HCT116 (cell line): Measurements from ENCODE around the gene CFAP46. TPM values are rescaled to one million over a fixed set of nuclear protein-coding genes. Genes with fewer than 3 reads are reported as not detected.

ENCODE experiments used
- ATAC-seq: fragments of 200-7000 bp; cut with Tn5 transposase; 2 replicates; pipeline ENCODE4 v1.9.1; 2020; ENCODE audit warnings: mild to moderate bottlenecking, moderate library complexity
- BruUV-seq: library from RNA; stranded (reverse); fragments of 400-500 nt; replicated peaks from 2 replicates; lab custom pipeline; 2021; lab: Mats Ljungman, UMichigan
- CTCF ChIA-PET: fragments of 300-600 bp; sonication (Branson Sonifier 250); formaldehyde crosslinking; loops from one replicate; lab custom pipeline; 2021; ENCODE audit warnings: antibody characterized with exemption; lab: Charles Lee
- POLR2A ChIA-PET: fragments of 300-600, 350-600 bp; sonication (Branson Sonifier 250); formaldehyde crosslinking; loops from one replicate; lab custom pipeline; 2021; ENCODE audit warnings: antibody characterized with exemption; lab: Charles Lee
- RAD21 ChIA-PET, 2 experiments: fragments of 300-600 bp; sonication (Branson Sonifier 250); formaldehyde crosslinking; loops; one replicate each; lab custom pipeline; 2023; ENCODE audit warnings: low total read pairs in 2 of 2; ENCODE audit not compliant: uncharacterized antibody in 2 of 2, unreplicated experiment in 2 of 2, low non-redundant PET in 1 of 2; lab: Charles Lee
- DNase-seq: peaks from one replicate; pipeline ENCODE4 v3.0.0-alpha.2; 2010; ENCODE audit warnings: low read depth, low spot score
- H2AFZ ChIP-seq: fragments of 200-600 bp; shearing (Covaris generic), sonication (generic); 2 replicates; pipeline ENCODE4 v1.6.1; 2017; ENCODE audit warnings: low read depth, mixed run types, mixed read lengths, antibody characterized with exemption, low read length; ENCODE audit not compliant: poor library complexity, severe bottlenecking
- H3K27ac ChIP-seq: 2 replicates; pipeline ENCODE4 v1.5.1; 2012; ENCODE audit warnings: low read depth, low read length
- H3K27me3 ChIP-seq: fragments of 200-600 bp; sonication (generic); 2 replicates; pipeline ENCODE4 v1.6.1; 2016; ENCODE audit warnings: mixed run types, low read length, mixed read lengths; ENCODE audit not compliant: insufficient read depth
- H3K36me3 ChIP-seq, 2 experiments: fragments of 200-500 bp in 1 of 2; fragments of 200-600 bp in 1 of 2; sonication (Bioruptor generic) in 1 of 2; sonication (generic) in 1 of 2; 2 replicates each; pipeline versions ENCODE4 v1.5.1 to v1.6.1; 2014 to 2016; ENCODE audit warnings: low read length in 2 of 2, inconsistent platforms in 1 of 2, mixed read lengths in 1 of 2, mixed run types in 1 of 2; ENCODE audit not compliant: insufficient read depth in 2 of 2, control insufficient read depth in 1 of 2
- H3K4me1 ChIP-seq, 2 experiments: fragments of 200-600 bp in 1 of 2; sonication (generic) in 1 of 2; 2 replicates each; pipeline versions ENCODE4 v1.5.1 to v1.6.1; 2012 to 2017; ENCODE audit warnings: low read length in 2 of 2, inconsistent platforms in 1 of 2, mild to moderate bottlenecking in 1 of 2, mixed read lengths in 1 of 2, mixed run types in 1 of 2, moderate library complexity in 1 of 2; ENCODE audit not compliant: insufficient read depth in 2 of 2, control insufficient read depth in 1 of 2
- H3K4me2 ChIP-seq: fragments of 200-600 bp; sonication (generic); 2 replicates; pipeline ENCODE4 v1.6.1; 2017; ENCODE audit warnings: mixed run types, low read length, mixed read lengths
- H3K4me3 ChIP-seq, 2 experiments: fragments of 200-600 bp in 1 of 2; sonication (generic) in 1 of 2; replicated peaks in 1 of 2; 2 replicates each; pipeline ENCODE4 v1.5.1; 2011 to 2016; ENCODE audit warnings: low read length in 2 of 2, control low read depth in 1 of 2, low read depth in 1 of 2, mild to moderate bottlenecking in 1 of 2, mixed read lengths in 1 of 2, mixed run types in 1 of 2
- H3K79me2 ChIP-seq: fragments of 200-600 bp; sonication (generic); 2 replicates; pipeline ENCODE4 v1.6.1; 2017; ENCODE audit warnings: mild to moderate bottlenecking, mixed run types, low read length, moderate library complexity, mixed read lengths; ENCODE audit not compliant: insufficient read depth
- H3K9ac ChIP-seq: fragments of 200-600 bp; sonication (generic); 2 replicates; pipeline ENCODE4 v1.6.1; 2016; ENCODE audit warnings: low read length, mixed read lengths
- H3K9me2 ChIP-seq: fragments of 200-600 bp; sonication (generic), shearing (Covaris generic); 2 replicates; pipeline ENCODE4 v1.6.1; 2017; ENCODE audit warnings: mixed run types, mild to moderate bottlenecking, moderate library complexity; ENCODE audit not compliant: insufficient read depth
- H3K9me3 ChIP-seq, 2 experiments: fragments of 200-500 bp in 1 of 2; fragments of 200-600 bp in 1 of 2; sonication (Bioruptor generic) in 1 of 2; sonication (generic) in 1 of 2; 2 replicates each; pipeline ENCODE4 v1.6.1; 2014 to 2017; ENCODE audit warnings: low read length in 2 of 2, mixed read lengths in 2 of 2, inconsistent platforms in 1 of 2, low read depth in 1 of 2, mild to moderate bottlenecking in 1 of 2, mixed run types in 1 of 2, moderate library complexity in 1 of 2; ENCODE audit not compliant: control insufficient read depth in 1 of 2, insufficient read depth in 1 of 2
- H4K20me1 ChIP-seq: fragments of 200-600 bp; sonication (generic), shearing (Covaris generic); 2 replicates; pipeline ENCODE4 v1.6.1; 2017; ENCODE audit warnings: mixed run types, mild to moderate bottlenecking, moderate library complexity; ENCODE audit not compliant: insufficient read depth
- CBX3 ChIP-seq: IDR thresholded peaks from 2 replicates; pipeline ENCODE4 v1.6.1; 2012; ENCODE audit warnings: low read depth
- EGR1 ChIP-seq: IDR thresholded peaks from 2 replicates; pipeline ENCODE4 v1.6.1; 2012; ENCODE audit warnings: low read depth
- ELF1 ChIP-seq: IDR thresholded peaks from 2 replicates; pipeline ENCODE4 v1.6.1; 2012; ENCODE audit warnings: low read depth, borderline replicate concordance
- JUND ChIP-seq: IDR thresholded peaks from 2 replicates; pipeline ENCODE4 v1.6.1; 2012
- POLR2A ChIP-seq: IDR thresholded peaks from 2 replicates; pipeline ENCODE4 v1.7.0; 2011; ENCODE audit warnings: borderline replicate concordance; ENCODE audit not compliant: insufficient read depth, insufficient read length; ENCODE audit errors: extremely low read depth
- POLR2AphosphoS5 ChIP-seq: IDR thresholded peaks from 2 replicates; pipeline ENCODE4 v1.6.1; 2011; ENCODE audit warnings: mild to moderate bottlenecking, low read depth, low read length, moderate library complexity
- RAD21 ChIP-seq: IDR thresholded peaks from 2 replicates; pipeline ENCODE4 v1.6.1; 2012; ENCODE audit warnings: low read depth, mild to moderate bottlenecking
- SIN3A ChIP-seq: IDR thresholded peaks from 2 replicates; pipeline ENCODE4 v1.6.1; 2012; ENCODE audit warnings: low read depth
- SRF ChIP-seq: IDR thresholded peaks from 2 replicates; pipeline ENCODE4 v1.6.1; 2012; ENCODE audit warnings: low read depth
- TCF7L2 ChIP-seq: IDR thresholded peaks from 2 replicates; pipeline ENCODE4 v1.7.0; 2011; ENCODE audit warnings: borderline replicate concordance, inconsistent platforms; ENCODE audit not compliant: insufficient read depth, insufficient read length; ENCODE audit errors: extremely low read depth
- ZFX ChIP-seq: fragments of 450-650 bp; IDR thresholded peaks from 2 replicates; pipeline ENCODE4 v1.6.1; 2017
- ZNF274 ChIP-seq: fragments of 200-500 bp; sonication (Bioruptor generic); IDR thresholded peaks from 2 replicates; pipeline ENCODE4 v1.6.1; 2014; ENCODE audit warnings: mild to moderate bottlenecking, low read depth, low read length, inconsistent platforms
- intact Hi-C: fragments of 100-400 bp; cut with micrococcal nuclease; formaldehyde crosslinking; loops from 2 replicates; pipeline ENCODE4 v1.10.0; 2022
- total RNA-seq: library from RNA; stranded (reverse); gene quantifications from one replicate; pipeline ENCODE4 v1.2.1, GENCODE V29; 2021; ENCODE audit not compliant: unreplicated experiment
- TF ChIP-seq, protein P1 (sequence below): IDR thresholded peaks from 2 replicates; pipeline ENCODE4 v1.6.1; 2012
- TF ChIP-seq, protein P2 (sequence below): IDR thresholded peaks from 2 replicates; pipeline ENCODE4 v1.6.1; 2012; ENCODE audit warnings: low read depth
- TF ChIP-seq, protein P3 (sequence below), 3 experiments: fragments of 200-600 bp in 1 of 3; sonication (generic) in 1 of 3; IDR thresholded peaks in 2 of 3; conservative IDR thresholded peaks in 1 of 3; 2 replicates each; pipeline ENCODE4 v1.5.1; 2012 to 2017; ENCODE audit warnings: low read depth in 2 of 3, low read length in 2 of 3, antibody characterized with exemption in 1 of 3, borderline replicate concordance in 1 of 3, control low read depth in 1 of 3, mild to moderate bottlenecking in 1 of 3, mixed read lengths in 1 of 3, mixed run types in 1 of 3, moderate library complexity in 1 of 3; ENCODE audit not compliant: insufficient read depth in 1 of 3

Gene CFAP46
- total RNA-seq, 1 experiment from 2014 or later, result 1.4 TPM

DNA sequence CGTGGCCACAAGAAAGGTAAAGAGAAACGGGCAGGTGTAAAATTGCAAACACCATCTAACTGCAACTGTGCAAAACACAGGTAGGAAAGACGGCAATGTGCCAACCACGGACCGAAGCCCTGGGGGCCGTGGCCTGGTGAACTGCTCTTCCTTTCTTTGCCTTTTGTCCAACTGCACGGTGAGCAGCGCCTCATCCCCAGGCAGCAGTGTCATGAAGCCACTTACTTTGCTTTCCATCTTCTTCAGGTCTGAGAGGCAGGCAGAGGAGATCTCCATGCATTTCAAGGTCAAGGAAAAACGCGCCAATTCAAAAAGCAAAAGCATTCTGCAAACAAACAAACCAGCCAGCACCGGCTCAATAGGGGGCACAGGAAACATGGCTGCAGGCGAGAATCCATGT lies 12.9 kb downstream of the CFAP46 start:
- Histone ChIP-seq H3K4me2 (no peak overlapping the region), H3K27me3 (no peaks in the 10 kb centered on the region)
- CTCF ChIA-PET, result no interaction called here
- no peak for ATAC-seq
- TF ChIP-seq POLR2AphosphoS5, result no peak
- TF ChIP-seq EGR1, result no peak
- TF ChIP-seq, all 23 proteins: peak for 0
- Histone ChIP-seq H3K79me2 (no peaks in the 10 kb centered on the region), H3K9me2 (no peaks in the 10 kb centered on the region), H2AFZ (no peak overlapping the region), H3K9ac (no peak overlapping the region), H3K4me1 (no peaks in the 10 kb centered on the region), H4K20me1 (no peaks in the 10 kb centered on the region), H3K9me3 (no peaks in the 10 kb centered on the region), H3K27ac (no peak overlapping the region), H3K4me3 (no peak overlapping the region), H3K36me3 (no peaks in the 10 kb centered on the region)
- ChIA-PET POLR2A (no interaction called here), RAD21 (no interaction called here)
- DNase-seq, result no peak
- no TSS peak for BruUV-seq
- intact Hi-C loops, result no loop called here

DNA sequence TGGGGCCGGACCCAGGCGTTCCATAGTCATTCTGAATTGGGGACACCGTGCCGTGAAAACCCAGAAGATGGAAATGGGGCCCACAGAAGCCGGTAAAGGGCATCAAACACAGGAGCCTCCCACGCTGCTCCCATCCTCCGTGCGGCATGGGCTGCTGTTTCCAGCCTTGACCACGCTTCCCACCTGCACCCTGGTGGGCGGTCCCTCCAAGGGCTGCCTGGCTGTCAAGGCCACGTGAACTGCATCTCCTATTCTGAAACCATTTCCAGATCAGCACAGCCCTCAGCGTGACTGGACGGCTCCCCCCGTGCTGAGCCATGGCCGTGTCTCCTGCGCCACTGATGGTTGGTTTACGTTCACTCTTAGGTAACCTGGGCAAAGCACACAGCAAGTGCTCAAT lies 14.1 kb downstream of the CFAP46 start:
- ChIA-PET POLR2A (no interaction called here), CTCF (no interaction called here), RAD21 (no interaction called here)
- Histone ChIP-seq H3K27me3 (no peaks in the 10 kb centered on the region), H3K4me2 (no peak overlapping the region), H3K9me3 (no peaks in the 10 kb centered on the region), H3K4me1 (no peaks in the 10 kb centered on the region), H3K9ac (no peak overlapping the region), H3K4me3 (no peak overlapping the region), H3K9me2 (no peaks in the 10 kb centered on the region), H4K20me1 (no peaks in the 10 kb centered on the region), H3K79me2 (no peaks in the 10 kb centered on the region), H3K36me3 (no peaks in the 10 kb centered on the region), H2AFZ (no peak overlapping the region), H3K27ac (no peak overlapping the region)
- ATAC-seq (no peak), DNase-seq (no peak)
- intact Hi-C loops, result no loop called here
- BruUV-seq, result no TSS peak
- TF ChIP-seq, protein P1, sequence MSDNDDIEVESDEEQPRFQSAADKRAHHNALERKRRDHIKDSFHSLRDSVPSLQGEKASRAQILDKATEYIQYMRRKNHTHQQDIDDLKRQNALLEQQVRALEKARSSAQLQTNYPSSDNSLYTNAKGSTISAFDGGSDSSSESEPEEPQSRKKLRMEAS, result no peak
- no peak for TF ChIP-seq ZFX
- no peak for TF ChIP-seq RAD21
- TF ChIP-seq, protein P2, sequence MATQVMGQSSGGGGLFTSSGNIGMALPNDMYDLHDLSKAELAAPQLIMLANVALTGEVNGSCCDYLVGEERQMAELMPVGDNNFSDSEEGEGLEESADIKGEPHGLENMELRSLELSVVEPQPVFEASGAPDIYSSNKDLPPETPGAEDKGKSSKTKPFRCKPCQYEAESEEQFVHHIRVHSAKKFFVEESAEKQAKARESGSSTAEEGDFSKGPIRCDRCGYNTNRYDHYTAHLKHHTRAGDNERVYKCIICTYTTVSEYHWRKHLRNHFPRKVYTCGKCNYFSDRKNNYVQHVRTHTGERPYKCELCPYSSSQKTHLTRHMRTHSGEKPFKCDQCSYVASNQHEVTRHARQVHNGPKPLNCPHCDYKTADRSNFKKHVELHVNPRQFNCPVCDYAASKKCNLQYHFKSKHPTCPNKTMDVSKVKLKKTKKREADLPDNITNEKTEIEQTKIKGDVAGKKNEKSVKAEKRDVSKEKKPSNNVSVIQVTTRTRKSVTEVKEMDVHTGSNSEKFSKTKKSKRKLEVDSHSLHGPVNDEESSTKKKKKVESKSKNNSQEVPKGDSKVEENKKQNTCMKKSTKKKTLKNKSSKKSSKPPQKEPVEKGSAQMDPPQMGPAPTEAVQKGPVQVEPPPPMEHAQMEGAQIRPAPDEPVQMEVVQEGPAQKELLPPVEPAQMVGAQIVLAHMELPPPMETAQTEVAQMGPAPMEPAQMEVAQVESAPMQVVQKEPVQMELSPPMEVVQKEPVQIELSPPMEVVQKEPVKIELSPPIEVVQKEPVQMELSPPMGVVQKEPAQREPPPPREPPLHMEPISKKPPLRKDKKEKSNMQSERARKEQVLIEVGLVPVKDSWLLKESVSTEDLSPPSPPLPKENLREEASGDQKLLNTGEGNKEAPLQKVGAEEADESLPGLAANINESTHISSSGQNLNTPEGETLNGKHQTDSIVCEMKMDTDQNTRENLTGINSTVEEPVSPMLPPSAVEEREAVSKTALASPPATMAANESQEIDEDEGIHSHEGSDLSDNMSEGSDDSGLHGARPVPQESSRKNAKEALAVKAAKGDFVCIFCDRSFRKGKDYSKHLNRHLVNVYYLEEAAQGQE, result no peak
- TF ChIP-seq SIN3A, result no peak
- no peak for TF ChIP-seq POLR2A
- TF ChIP-seq ELF1, result no peak
- TF ChIP-seq, protein P3, sequence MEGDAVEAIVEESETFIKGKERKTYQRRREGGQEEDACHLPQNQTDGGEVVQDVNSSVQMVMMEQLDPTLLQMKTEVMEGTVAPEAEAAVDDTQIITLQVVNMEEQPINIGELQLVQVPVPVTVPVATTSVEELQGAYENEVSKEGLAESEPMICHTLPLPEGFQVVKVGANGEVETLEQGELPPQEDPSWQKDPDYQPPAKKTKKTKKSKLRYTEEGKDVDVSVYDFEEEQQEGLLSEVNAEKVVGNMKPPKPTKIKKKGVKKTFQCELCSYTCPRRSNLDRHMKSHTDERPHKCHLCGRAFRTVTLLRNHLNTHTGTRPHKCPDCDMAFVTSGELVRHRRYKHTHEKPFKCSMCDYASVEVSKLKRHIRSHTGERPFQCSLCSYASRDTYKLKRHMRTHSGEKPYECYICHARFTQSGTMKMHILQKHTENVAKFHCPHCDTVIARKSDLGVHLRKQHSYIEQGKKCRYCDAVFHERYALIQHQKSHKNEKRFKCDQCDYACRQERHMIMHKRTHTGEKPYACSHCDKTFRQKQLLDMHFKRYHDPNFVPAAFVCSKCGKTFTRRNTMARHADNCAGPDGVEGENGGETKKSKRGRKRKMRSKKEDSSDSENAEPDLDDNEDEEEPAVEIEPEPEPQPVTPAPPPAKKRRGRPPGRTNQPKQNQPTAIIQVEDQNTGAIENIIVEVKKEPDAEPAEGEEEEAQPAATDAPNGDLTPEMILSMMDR (IDR thresholded peaks at IDR 0.05 in 2 of 3, conservative IDR thresholded peaks at IDR 0.05 in 1 of 3; ENCODE audit: borderline replicate concordance in 1 of 3, insufficient read depth in 1 of 3, low read depth in 2 of 3, low read length in 2 of 3), result no peak
- TF ChIP-seq CBX3, result no peak
- no peak for TF ChIP-seq EGR1
- TF ChIP-seq ZNF274, result no peak
- TF ChIP-seq JUND, result no peak
- no peak for TF ChIP-seq TCF7L2
- no peak for TF ChIP-seq SRF
